Type B pancreatic cell (in vitro differentiated cells): Measurements from ENCODE around the gene ZNF593OS. TPM values are rescaled to one million over a fixed set of nuclear protein-coding genes. Genes with fewer than 3 reads are reported as not detected.

ENCODE experiments used
- DNase-seq: peaks from one replicate; pipeline ENCODE4 v3.0.0; 2021; ENCODE audit warnings: mixed read lengths; ENCODE audit not compliant: unreplicated experiment; ENCODE audit errors: extremely low spot score
- H3K27ac Mint-ChIP-seq: 2 replicates; pipeline ENCODE4 v1.8.0; 2021; ENCODE audit warnings: mild to moderate bottlenecking, mixed read lengths
- H3K27me3 Mint-ChIP-seq: 2 replicates; pipeline ENCODE4 v1.8.0; 2021; ENCODE audit warnings: mixed read lengths
- H3K36me3 Mint-ChIP-seq: 2 replicates; pipeline ENCODE4 v1.8.0; 2021; ENCODE audit warnings: mixed read lengths
- H3K4me1 Mint-ChIP-seq: one replicate; pipeline ENCODE4 v1.8.0; 2021; ENCODE audit warnings: mixed read lengths; ENCODE audit not compliant: unreplicated experiment
- H3K4me3 Mint-ChIP-seq: 2 replicates; pipeline ENCODE4 v1.8.0; 2021; ENCODE audit warnings: mild to moderate bottlenecking, mixed read lengths
- H3K9me3 Mint-ChIP-seq: 2 replicates; pipeline ENCODE4 v1.8.0; 2021; ENCODE audit warnings: mixed read lengths
- total RNA-seq: library from RNA; stranded (reverse); gene quantifications from 2 replicates; pipeline ENCODE4 v1.2.1, GENCODE V29; 2021; ENCODE audit warnings: low replicate concordance
- TF ChIP-seq, protein P1 (sequence below): fragments of 200-600 bp; sonication (generic); conservative IDR thresholded peaks from 2 replicates; pipeline ENCODE4 v1.5.0; 2021; ENCODE audit warnings: antibody characterized with exemption, mild to moderate bottlenecking

The ZNF593OS gene
- total RNA-seq, 1 donor from 2014 or later = not detected

- H3K27me3 Mint-ChIP-seq = no peaks in the 10 kb centered on the region
- H3K4me1 Mint-ChIP-seq = no peaks in the 10 kb centered on the region
- no peak overlapping the region for H3K27ac Mint-ChIP-seq
- H3K4me3 Mint-ChIP-seq = no peak overlapping the region
- TF ChIP-seq, protein P1, sequence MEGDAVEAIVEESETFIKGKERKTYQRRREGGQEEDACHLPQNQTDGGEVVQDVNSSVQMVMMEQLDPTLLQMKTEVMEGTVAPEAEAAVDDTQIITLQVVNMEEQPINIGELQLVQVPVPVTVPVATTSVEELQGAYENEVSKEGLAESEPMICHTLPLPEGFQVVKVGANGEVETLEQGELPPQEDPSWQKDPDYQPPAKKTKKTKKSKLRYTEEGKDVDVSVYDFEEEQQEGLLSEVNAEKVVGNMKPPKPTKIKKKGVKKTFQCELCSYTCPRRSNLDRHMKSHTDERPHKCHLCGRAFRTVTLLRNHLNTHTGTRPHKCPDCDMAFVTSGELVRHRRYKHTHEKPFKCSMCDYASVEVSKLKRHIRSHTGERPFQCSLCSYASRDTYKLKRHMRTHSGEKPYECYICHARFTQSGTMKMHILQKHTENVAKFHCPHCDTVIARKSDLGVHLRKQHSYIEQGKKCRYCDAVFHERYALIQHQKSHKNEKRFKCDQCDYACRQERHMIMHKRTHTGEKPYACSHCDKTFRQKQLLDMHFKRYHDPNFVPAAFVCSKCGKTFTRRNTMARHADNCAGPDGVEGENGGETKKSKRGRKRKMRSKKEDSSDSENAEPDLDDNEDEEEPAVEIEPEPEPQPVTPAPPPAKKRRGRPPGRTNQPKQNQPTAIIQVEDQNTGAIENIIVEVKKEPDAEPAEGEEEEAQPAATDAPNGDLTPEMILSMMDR = no peak
- H3K36me3 Mint-ChIP-seq = no peaks in the 10 kb centered on the region
- no peak for DNase-seq
- H3K9me3 Mint-ChIP-seq = no peaks in the 10 kb centered on the region
These were observed 41.8 kb upstream of the ZNF593OS start for GRCh38 chr1:26213335-26213905.

DNA sequence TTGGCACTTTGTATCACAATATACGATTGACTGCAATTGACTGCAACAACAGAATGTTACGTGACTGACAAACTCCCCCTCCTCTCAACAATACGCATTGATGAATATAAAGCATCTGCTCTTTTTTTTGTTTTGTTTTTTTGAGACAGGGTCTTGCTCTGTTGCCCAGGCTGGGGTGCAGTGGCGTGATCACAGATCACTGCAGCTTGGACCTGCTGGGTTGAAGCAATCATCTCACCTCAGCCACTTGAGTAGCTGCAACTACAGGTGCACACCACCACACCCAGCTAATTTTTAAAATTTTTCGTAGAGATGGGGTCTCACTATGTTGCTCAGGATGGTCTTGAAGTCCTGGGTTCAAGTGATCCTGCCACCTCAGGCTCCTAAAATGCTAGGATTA is 41.1 kb upstream of the ZNF593OS start:
- TF ChIP-seq, protein P1 = no peak
- Mint-ChIP-seq H3K27ac (no peak overlapping the region), H3K4me1 (no peaks in the 10 kb centered on the region)

GRCh38 chr1:26210147-26210870 is 38.7 kb upstream of the ZNF593OS start:
- H3K4me3 Mint-ChIP-seq = no peak overlapping the region
- no peaks in the 10 kb centered on the region for H3K9me3 Mint-ChIP-seq
- H3K27ac Mint-ChIP-seq = no peak overlapping the region
- H3K27me3 Mint-ChIP-seq = no peaks in the 10 kb centered on the region
- no peaks in the 10 kb centered on the region for H3K4me1 Mint-ChIP-seq
- DNase-seq = no peak
- no peaks in the 10 kb centered on the region for H3K36me3 Mint-ChIP-seq
- TF ChIP-seq, protein P1 = no peak

More for the DNA sequence above, 41.1 kb upstream of the ZNF593OS start:
- H3K9me3 Mint-ChIP-seq = no peaks in the 10 kb centered on the region
- no peak overlapping the region for H3K4me3 Mint-ChIP-seq
- no peak for DNase-seq
- H3K36me3 Mint-ChIP-seq = no peaks in the 10 kb centered on the region
- no peaks in the 10 kb centered on the region for H3K27me3 Mint-ChIP-seq

DNA sequence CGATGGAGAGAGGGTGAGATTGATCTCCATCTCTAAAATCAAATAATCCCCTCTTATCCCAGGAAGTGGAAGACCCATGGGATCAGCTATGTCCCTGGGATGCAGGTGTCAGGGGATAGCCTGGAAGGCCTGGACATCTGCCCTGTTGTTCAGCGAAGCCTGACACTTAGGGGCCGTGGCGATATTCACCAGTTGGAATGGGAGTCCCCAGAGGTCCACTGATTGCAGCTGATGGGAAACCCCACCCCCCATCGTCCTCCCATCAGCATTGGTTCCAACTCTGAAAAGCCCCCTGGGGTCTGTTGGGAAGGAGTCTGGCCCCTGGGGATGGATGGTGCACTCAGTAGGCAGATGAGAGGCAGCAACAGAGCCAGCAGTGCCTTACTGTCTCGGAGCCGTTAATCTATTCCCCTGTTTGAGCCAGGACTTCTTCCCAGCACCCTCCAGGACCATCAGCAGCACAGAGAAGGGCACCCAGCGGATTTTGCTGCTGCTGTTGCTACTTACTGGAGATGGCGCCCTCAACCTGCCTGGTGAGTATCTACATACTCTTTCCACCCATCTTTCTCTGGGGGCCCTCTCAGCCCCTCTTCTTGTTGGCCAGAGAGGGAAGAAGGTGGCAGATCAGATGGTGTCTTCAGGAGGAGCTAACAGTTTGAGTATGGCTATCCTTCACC is 32.1 kb upstream of the ZNF593OS start:
- no peak for DNase-seq
- H3K9me3 Mint-ChIP-seq = no peaks in the 10 kb centered on the region
- H3K27ac Mint-ChIP-seq = no peak overlapping the region
- no peaks in the 10 kb centered on the region for H3K36me3 Mint-ChIP-seq
- TF ChIP-seq, protein P1 = no peak
- no peak overlapping the region for H3K4me3 Mint-ChIP-seq
- peaks cover 18% of the 10 kb centered on the region for H3K27me3 Mint-ChIP-seq
- peaks cover 24% of the 10 kb centered on the region for H3K4me1 Mint-ChIP-seq

- H3K36me3 Mint-ChIP-seq = no peaks in the 10 kb centered on the region
- TF ChIP-seq, protein P1 = no peak
- H3K4me1 Mint-ChIP-seq = peaks cover 24% of the 10 kb centered on the region
- H3K27me3 Mint-ChIP-seq = peaks cover 18% of the 10 kb centered on the region
- peak overlapping the region; percentile 32 for H3K27ac Mint-ChIP-seq
- no peak for DNase-seq
- H3K9me3 Mint-ChIP-seq = no peaks in the 10 kb centered on the region
- no peak overlapping the region for H3K4me3 Mint-ChIP-seq
These were observed 28.8 kb upstream of the ZNF593OS start for GRCh38 chr1:26200413-26200812.
